GM18502 (cell line): Measurements from ENCODE around the gene AADACL3.
"Not testable (repeated sequence)": the region's sequence is repeated elsewhere in the genome, so short reads cannot be mapped to it uniquely, and the experiment has no call there.

Experiments used
- ATAC-seq: cut with Tn5 transposase; IDR thresholded peaks from one replicate; pipeline ENCODE4 v1.9.1; 2021; ENCODE audit warnings: mild to moderate bottlenecking; ENCODE audit not compliant: unreplicated experiment, poor library complexity

Gene AADACL3

GRCh38 chr1:12713651-12714050 is 2.3 kb upstream of the AADACL3 start:
- ATAC-seq: not testable (repeated sequence)

GRCh38 chr1:12714710-12715475 is 1.0 kb upstream of the AADACL3 start:
- ATAC-seq: no peak

- ATAC-seq: no peak
Measured at GRCh38 chr1:12717301-12717838, 1.5 kb downstream of the AADACL3 start.

GRCh38 chr1:12722626-12723025 is 6.7 kb downstream of the AADACL3 start:
- no peak for ATAC-seq

- ATAC-seq: no peak
Measured at GRCh38 chr1:12728391-12728790, 12.5 kb downstream of the AADACL3 start.

- ATAC-seq: no peak
Measured at GRCh38 chr1:12730156-12730555, 14.2 kb downstream of the AADACL3 start.

GRCh38 chr1:12731084-12731483 is 15.2 kb downstream of the AADACL3 start:
- ATAC-seq: not testable (repeated sequence)

GRCh38 chr1:12734651-12735050 is 18.7 kb downstream of the AADACL3 start:
- ATAC-seq: no peak

GRCh38 chr1:12738934-12739333 is 23.0 kb downstream of the AADACL3 start:
- ATAC-seq: no peak

- no peak for ATAC-seq
Measured at GRCh38 chr1:12739613-12740012, 23.7 kb downstream of the AADACL3 start.

- no peak for ATAC-seq
Measured at GRCh38 chr1:12741946-12742345, 26.0 kb downstream of the AADACL3 start.

GRCh38 chr1:12745126-12745991 is 29.4 kb downstream of the AADACL3 start:
- no peak for ATAC-seq

GRCh38 chr1:12745992-12746323 is 30.0 kb downstream of the AADACL3 start, which contains the start of gene CFAP107:
CFAP107 (plus strand) TSS chr1:12746200; CDS start chr1:12746431, 231 bp downstream.
- ATAC-seq: no peak

GRCh38 chr1:12748778-12749355 is 33.0 kb downstream of the AADACL3 start:
- no peak for ATAC-seq

GRCh38 chr1:12754738-12755137 is 38.8 kb downstream of the AADACL3 start:
- no peak for ATAC-seq

GRCh38 chr1:12756273-12756672 is 40.4 kb downstream of the AADACL3 start:
- ATAC-seq: no peak

- no peak for ATAC-seq
Measured at GRCh38 chr1:12756768-12757413, 41.0 kb downstream of the AADACL3 start.

- no peak for ATAC-seq
Measured at GRCh38 chr1:12757836-12758235, 41.9 kb downstream of the AADACL3 start.

GRCh38 chr1:12760256-12760795 is 44.4 kb downstream of the AADACL3 start:
- no peak for ATAC-seq

- no peak for ATAC-seq
Measured at GRCh38 chr1:12761781-12762180, 45.9 kb downstream of the AADACL3 start.
